ENCODE results near the gene ADPGK.
"Not testable (repeated sequence)": the region's sequence is repeated elsewhere in the genome, so short reads cannot be mapped to it uniquely, and the experiment has no call there.

Gene ADPGK

DNA sequence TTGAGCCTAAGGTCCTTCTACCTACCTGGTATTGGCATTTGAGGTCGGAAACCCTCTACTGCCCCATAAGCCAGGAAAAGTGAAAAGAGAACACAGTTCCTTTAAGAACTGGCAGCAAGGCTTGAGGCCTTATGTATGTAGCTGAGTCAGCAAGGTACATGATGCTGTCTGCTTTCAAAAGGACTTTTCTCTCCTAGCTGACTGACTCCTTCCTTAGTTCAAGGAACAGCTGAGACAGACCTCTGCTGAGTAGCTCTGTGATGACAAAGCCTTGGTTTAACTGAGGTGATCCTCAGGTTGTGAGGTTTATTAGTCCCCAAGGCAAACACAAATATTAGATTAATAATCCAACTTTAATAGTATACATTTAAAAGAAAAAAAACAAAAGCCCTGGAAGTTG is 45.8 kb downstream of the ADPGK start:
- no peak for DNase-seq

DNA sequence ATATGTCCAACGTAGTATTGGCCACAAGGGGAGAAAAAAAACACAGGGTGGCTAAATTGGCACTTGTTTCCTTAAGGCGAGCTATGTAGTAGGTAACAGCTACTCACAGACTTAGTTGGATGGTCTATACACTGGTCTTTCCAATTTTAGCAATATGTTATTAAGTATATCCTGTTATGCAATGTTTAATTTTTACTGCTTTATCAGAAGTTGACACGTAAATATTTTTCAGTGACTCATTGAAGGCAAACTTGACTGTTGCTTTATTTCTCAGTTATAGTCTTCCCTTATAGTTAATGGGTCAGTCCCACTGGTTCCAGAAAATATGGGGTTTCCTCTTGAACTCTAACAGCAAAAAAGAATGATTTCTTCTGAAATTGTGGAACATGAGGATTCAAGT is 46.5 kb downstream of the ADPGK start:
- DNase-seq = no peak

DNA sequence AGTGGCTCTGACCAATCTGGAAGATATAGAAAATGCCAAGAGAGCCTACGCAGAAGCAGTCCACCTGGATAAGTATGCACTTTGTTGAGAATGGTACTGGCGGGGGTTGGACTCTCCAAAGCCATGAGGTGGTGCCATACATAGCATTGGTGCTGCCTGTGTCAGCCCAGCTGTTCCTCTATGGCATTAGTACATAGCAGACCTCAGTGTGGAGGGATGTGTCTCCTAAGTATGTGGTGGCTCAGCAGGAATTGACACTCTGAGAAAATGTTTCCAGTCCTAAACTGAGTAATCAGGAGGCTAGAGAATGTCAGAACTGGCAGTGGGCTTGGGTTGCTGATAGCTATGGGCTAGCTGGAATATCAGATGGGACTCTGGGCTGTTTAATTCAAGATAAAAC is 48.4 kb downstream of the ADPGK start:
- no peak for DNase-seq

DNA sequence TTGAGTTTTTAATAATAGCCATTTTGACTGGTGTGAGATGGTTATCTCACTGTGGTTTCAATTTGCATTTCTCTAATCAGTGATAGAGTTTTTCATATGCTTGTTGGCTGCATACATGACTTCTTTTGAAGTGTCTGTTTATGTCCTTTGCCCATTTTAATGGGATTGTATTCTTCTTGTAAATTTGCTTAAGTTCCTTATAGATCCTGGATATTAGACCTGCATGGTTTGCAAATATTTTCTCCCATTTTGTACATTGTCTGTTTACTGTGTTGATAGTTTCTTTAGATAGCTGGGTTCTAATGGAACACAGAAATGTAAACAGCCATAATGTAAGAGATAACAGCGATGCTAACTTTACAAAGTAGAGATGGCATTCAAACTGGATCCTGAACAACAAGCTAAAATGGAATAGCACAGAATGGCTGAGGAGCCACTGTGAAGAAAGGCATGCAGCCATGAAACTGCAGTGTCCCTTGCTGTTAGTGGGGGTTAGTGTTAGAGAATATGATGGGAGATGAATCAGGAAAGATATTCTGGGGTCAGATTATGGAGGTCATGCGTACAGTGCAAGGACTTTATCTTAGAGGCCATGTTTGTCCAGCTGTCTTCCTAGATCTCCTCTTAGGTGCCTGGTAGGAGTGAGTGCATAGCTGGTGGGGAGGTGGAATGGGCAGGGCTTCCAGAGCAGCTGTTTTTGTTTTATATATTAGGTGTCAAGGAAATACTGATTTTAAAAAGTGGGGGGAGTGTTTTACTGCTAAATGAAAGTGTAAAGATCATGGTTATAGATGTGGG is 49.4 kb downstream of the ADPGK start:
- no peak for DNase-seq

DNA sequence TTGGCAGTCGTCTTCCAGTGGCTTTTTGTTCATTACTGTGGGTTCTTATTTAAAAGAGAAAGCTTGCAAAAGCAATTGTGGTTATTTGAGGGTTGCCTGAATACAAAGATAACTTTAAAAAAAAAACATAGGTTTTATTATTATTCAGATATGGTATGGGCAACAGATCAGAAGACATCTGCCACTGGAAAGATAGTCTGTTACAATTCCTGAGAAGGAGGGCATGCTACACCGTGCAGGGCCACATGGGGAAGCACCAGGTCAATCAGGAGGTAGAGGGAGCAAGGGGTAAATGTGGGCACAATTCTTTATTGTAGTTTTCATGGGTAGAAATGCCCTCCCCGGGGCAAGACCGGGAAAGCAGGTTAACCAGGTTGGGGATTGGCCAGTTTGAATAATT is 51.0 kb downstream of the ADPGK start:
- no peak for DNase-seq

DNA sequence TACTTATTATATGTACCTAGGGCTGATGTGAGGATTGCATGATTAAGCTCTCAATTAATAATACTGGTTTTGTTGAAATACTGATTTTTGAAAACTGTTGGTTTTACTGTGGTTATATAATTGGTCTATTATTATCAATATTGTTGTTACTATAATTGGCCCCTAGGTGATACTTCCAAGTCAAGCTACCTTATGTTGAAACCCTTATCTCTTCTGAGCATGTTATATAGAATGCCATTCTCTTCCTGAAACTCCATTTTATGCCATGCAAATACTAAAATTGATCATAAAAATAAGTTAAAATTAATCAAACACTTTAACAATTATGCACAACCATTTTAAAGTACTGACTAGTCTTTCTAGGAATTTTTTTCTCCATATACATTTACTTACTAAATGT is 51.5 kb downstream of the ADPGK start:
- DNase-seq = no peak

DNA sequence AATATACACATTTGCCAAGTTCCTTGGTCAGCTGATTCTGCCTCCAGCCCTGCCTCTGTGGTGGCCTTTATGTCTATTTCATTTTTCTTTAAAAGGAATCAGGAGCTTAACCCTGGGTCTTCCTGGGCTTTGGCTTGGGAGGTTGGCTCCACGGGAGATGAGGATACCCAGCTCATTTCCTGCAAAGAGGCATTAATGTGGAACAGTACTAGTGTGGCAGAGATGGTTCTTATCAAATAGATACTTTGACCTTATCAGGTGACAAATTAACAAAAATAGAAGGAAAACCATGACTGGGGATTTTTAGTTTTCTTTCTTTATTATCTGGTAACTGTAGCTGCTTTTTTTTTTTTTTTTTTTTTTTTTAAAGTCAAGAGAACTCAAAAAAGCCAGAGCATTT is 54.7 kb downstream of the ADPGK start:
- no peak for DNase-seq

DNA sequence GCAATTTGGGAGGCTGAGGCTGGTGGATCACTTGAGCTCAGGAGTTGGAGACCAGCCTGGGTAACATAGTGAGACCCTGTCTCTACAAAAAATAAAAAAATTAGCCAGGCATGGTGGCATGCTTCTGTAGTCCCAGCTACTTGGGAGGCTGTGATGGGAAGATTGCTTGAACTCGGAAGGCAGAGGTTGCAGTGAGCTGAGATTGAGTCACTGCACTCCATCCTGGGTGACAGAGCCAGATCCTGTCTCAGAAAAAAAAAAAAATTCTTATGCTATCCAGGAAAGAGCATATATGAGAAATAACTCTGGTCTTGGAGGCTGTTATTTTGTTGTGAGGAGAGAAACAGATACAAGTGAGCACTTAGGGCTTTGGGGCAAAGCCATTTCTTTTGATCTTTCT is 55.3 kb downstream of the ADPGK start:
- DNase-seq = not testable (repeated sequence)

DNA sequence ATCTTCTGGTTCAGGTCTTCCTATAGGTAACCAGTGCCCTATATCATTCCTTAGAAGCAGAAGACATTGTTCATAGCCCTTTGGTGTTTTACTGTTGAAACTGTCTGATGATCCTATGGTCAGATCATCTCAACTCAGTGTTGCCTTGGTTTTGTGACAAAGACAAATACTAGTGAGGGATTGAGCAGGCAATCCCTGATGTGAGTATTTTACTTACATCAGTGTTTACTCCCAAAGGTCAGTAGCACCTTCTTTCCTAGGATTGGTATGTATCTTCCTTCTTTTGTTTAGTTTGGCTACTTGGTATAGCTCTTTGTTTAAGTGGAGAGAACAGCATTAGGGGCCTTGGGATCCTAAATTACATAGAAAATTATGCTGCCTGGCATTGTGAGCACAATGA is 56.4 kb downstream of the ADPGK start:
- DNase-seq = no peak

DNA sequence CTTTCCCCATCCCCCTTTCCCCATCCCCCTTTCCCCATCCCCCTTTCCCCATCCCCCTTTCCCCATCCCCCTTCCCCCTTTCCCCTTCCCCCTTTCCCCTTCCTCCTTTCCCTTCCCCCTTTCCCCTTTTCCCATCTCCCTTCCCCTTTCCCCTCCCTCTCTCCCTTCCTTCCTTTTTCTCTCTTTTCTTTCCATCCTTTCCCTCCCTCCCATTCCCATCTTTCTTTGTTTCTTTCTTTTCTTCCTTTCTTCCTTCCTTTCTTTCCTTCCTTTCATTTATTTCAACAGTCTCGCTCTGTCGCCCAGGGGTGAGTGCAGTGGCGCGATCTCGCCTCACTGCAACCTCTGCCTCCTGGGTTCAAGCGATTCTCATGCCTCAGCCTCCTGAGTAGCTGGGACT is 57.7 kb downstream of the ADPGK start:
- DNase-seq = not testable (repeated sequence)

DNA sequence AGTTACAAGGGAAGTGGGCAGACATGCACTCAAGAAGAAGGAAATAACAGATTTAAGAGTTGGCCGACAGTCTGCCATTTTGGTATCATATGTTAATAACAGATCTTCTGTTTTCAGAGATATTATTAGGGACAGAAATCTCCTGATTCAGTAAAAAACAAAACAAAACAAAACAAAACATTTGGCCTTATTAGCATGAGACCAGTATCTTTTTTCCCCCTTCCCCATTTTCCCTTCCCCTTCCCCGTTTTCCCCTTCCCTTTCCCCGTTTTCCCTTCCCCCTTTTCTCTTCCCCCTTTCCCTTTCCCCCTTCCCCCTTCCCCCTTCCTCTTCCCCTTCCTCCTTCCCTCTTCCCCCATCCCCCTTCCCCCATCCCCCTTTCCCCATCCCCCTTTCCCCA is 58.1 kb downstream of the ADPGK start:
- no peak for DNase-seq

DNA sequence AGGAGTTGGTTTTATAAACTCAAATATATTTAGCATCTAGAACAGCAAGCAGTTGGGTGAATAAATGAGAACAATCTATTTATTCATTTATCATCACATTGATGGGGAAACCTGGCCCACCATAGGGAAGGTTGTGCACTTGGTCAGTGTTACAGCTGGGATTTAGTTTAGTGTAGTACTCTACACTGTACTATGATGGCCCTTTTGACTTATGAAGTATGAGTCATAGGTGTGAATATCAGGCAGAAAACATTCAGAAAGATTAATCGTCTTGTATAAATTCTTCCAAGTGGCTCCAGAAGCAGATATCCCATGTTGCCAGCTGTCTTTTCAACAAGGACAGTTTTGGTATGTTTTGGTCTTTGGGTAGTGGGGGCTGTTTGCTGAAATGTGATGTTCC is 59.5 kb downstream of the ADPGK start:
- DNase-seq = no peak

DNA sequence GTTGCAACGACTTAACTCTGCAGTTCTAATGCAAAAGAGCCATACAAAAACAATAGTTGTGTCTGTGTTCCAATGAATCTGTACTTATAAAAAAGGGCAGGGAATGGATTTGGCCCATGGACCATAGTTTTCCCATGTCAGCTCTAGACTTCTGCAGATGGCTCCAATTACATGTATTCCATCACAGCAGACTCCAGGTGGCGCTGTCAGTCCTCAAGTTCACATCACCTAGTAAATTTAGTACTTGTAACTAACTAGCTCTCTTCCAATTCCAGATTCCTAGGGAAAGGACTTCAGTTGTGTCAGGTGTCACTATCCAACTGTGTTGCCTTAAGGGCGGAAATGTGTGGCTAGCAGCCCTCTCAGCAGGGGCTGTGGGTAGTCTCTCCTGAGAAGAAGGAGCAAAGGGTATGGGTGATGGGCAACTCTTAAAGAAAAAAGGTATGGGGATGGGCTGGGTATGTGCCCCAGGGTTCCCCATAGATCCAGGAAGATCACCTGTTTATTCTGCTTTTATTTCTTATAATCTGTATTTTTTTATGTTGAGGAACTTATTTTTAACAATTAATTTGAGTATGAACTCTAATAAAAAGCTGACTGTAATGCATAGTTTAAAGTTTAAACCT is 61.4 kb downstream of the ADPGK start:
- peak; percentile 75 for DNase-seq

DNA sequence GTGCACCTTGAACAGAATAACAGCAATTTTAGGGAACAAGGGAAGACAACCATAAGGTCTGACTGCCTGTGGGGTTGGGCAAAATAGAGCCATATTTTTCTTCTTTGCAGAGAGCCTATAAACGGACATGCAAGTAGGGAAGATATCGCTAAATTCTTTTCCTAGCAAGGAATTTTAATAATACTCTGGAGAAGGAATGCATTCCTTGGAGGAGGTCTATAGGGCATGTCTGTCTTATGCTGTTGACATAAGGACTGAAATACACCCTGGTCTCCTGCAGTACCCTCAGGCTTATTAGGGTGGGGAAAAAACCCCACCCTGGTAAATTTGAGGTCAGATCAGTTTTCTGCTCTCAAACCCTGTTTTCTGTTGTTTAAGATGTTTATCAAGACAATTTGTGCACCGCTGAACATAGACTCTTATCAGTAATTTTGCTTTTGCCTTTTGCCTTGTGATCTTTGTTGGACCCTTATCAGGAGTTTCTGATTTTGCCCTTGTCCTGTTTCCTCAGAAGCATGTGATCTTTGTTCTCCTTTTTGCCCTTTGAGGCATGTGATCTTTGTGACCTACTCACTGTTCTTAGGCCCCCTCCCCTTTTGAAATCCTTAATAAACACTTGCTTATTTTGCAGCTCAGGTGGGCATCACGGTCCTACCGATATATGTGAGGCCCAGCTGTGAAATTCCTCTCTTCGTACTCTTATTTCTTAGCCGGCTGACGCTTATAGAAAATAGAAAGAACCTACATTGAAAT is 74.8 kb downstream of the ADPGK start:
- DNase-seq = not testable (repeated sequence)

DNA sequence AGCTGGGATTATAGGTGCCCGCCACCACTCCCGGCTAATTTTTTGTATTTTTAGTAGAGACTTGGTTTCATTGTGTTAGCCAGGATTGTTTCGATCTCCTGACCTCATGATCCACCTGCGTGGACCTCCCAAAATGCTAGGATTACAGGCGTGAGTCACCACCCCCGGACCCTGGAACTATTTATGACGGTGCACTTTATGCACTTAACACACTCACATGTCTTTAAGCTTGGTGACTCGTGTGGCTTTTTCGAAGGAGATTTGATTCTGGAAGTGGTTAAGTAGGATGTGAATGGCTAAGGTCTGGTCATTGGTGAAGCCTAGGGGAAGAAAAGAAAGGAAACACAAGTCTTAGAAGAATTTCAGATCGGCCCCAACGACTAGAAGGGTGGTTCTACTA is 77.3 kb downstream of the ADPGK start:
- DNase-seq = no peak
